ENCODE measurements around the gene SHC2. TPM values are rescaled to one million over a fixed set of nuclear protein-coding genes. Genes with fewer than 3 reads are reported as not detected.

SHC2 gene
- total RNA-seq, 1 experiment from 2014 or later: 2.4 TPM

DNA sequence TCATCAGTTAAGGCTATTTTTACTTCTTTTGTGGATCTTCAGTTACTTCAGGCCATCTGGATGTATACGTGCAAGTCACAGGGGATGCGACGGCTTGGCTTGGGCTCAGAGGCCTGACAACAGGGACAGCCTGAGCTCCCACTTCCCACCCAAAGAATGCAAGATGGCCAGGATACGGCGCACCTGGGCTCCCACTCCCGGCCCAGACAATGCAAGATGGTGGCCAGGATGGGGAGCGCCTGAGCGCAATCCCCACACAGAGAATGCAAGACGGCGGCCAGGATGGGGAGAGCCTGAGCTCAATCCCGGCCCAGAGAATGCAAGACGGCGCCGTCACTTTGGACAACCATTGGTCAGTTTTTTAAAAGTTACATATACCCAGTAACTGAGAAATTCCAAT, 91.0 kb downstream of the SHC2 start:
- intact Hi-C loops (cut with micrococcal nuclease; ENCODE audit: unreplicated experiment): no loop called here
- H3K36me3 Mint-ChIP-seq (ENCODE audit: insufficient read depth, unreplicated experiment): no peaks in the 10 kb centered on the region

DNA sequence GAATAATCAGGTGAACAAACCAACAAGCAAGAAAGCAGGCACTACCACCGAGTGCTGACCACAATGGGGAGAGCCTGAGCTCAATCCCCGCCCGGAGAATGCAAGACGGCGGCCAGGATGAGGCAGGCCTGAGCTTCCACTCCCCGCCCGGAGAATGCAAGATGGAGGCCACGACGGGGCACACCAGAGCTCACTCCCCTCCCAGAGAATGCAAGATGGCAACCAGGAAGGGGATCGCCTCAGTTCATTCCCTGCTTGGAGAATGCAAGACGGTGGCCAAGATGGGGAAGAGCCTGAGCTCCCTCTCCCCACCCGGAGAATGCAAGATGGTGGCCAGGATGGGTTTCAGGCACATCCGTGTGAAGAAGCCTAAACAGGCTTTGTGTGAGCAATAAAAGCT, 91.6 kb downstream of the SHC2 start:
- Mint-ChIP-seq H3K4me3 (ENCODE audit: unreplicated experiment) (no peak overlapping the region), H3K4me1 (ENCODE audit: low read depth, unreplicated experiment) (no peaks in the 10 kb centered on the region), H3K27ac (ENCODE audit: unreplicated experiment) (no peak overlapping the region), H3K36me3 (ENCODE audit: insufficient read depth, unreplicated experiment) (no peaks in the 10 kb centered on the region), H3K9me3 (ENCODE audit: unreplicated experiment) (no peaks in the 10 kb centered on the region), H3K27me3 (ENCODE audit: insufficient read depth, unreplicated experiment) (peaks cover 23% of the 10 kb centered on the region)
- Histone ChIP-seq H3K4me1 (no peaks in the 10 kb centered on the region), H3K4me3 (ENCODE audit: low read depth, low read length) (no peak overlapping the region), H3K27me3 (replicated peaks; ENCODE audit: control insufficient read depth, insufficient read depth, low read length) (no peaks in the 10 kb centered on the region), H3K36me3 (ENCODE audit: control insufficient read depth, insufficient read depth, low read length) (no peaks in the 10 kb centered on the region), H3K9me3 (no peaks in the 10 kb centered on the region)
- DNase-seq: no peak
- TF ChIP-seq, protein P1, sequence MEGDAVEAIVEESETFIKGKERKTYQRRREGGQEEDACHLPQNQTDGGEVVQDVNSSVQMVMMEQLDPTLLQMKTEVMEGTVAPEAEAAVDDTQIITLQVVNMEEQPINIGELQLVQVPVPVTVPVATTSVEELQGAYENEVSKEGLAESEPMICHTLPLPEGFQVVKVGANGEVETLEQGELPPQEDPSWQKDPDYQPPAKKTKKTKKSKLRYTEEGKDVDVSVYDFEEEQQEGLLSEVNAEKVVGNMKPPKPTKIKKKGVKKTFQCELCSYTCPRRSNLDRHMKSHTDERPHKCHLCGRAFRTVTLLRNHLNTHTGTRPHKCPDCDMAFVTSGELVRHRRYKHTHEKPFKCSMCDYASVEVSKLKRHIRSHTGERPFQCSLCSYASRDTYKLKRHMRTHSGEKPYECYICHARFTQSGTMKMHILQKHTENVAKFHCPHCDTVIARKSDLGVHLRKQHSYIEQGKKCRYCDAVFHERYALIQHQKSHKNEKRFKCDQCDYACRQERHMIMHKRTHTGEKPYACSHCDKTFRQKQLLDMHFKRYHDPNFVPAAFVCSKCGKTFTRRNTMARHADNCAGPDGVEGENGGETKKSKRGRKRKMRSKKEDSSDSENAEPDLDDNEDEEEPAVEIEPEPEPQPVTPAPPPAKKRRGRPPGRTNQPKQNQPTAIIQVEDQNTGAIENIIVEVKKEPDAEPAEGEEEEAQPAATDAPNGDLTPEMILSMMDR (IDR thresholded peaks at IDR 0.05; ENCODE audit: insufficient read depth in 1 of 2, low read depth in 1 of 2, low read length in 1 of 2, severe bottlenecking in 1 of 2, unreplicated experiment in 1 of 2): no peak
- no TSS peak for BruUV-seq (replicated peaks)
- ChIA-PET CTCF (no interaction called here), POLR2A (no interaction called here)
- intact Hi-C loops (cut with micrococcal nuclease; ENCODE audit: unreplicated experiment): no loop called here

More for the DNA sequence above, 91.0 kb downstream of the SHC2 start:
- peaks cover 23% of the 10 kb centered on the region for H3K27me3 Mint-ChIP-seq (ENCODE audit: insufficient read depth, unreplicated experiment)
- no TSS peak for BruUV-seq (replicated peaks)
- no peaks in the 10 kb centered on the region for H3K4me1 ChIP-seq
- no peaks in the 10 kb centered on the region for H3K4me1 Mint-ChIP-seq (ENCODE audit: low read depth, unreplicated experiment)
- H3K36me3 ChIP-seq (ENCODE audit: control insufficient read depth, insufficient read depth, low read length): no peaks in the 10 kb centered on the region
- DNase-seq: no peak
- TF ChIP-seq, protein P1 (IDR thresholded peaks at IDR 0.05; ENCODE audit: insufficient read depth in 1 of 2, low read depth in 1 of 2, low read length in 1 of 2, severe bottlenecking in 1 of 2, unreplicated experiment in 1 of 2): no peak
- ChIA-PET CTCF (no interaction called here), POLR2A (no interaction called here)
- no peaks in the 10 kb centered on the region for H3K27me3 ChIP-seq (replicated peaks; ENCODE audit: control insufficient read depth, insufficient read depth, low read length)
- H3K27ac Mint-ChIP-seq (ENCODE audit: unreplicated experiment): no peak overlapping the region
- no peaks in the 10 kb centered on the region for H3K9me3 Mint-ChIP-seq (ENCODE audit: unreplicated experiment)
- H3K9me3 ChIP-seq: no peaks in the 10 kb centered on the region
- H3K4me3 ChIP-seq (ENCODE audit: low read depth, low read length): no peak overlapping the region
- no peak overlapping the region for H3K4me3 Mint-ChIP-seq (ENCODE audit: unreplicated experiment)

DNA sequence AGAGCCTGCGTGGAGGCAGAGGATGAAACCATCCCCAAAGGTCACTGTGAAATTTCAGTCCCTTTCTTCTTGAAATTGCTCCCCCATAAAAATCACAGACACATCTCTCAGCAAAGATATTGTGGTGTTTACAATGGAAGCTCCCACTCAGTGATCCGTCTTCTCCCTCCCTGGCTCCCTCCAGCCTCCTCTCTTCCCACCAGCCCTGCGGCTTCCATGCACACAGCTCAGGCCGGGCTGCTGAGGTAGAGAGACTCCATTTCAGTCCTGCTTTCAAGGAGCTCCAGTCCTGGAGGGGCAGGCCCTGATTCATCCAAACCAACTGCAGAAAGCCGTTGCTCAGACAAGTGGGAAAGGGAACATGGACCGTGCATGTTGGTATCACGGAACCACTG, 92.2 kb downstream of the SHC2 start:
- H3K27ac Mint-ChIP-seq (ENCODE audit: unreplicated experiment): no peak overlapping the region
- Histone ChIP-seq H3K4me1 (no peaks in the 10 kb centered on the region), H3K9me3 (no peaks in the 10 kb centered on the region), H3K36me3 (ENCODE audit: control insufficient read depth, insufficient read depth, low read length) (no peaks in the 10 kb centered on the region), H3K27me3 (replicated peaks; ENCODE audit: control insufficient read depth, insufficient read depth, low read length) (no peaks in the 10 kb centered on the region), H3K4me3 (ENCODE audit: low read depth, low read length) (no peak overlapping the region)
- BruUV-seq (replicated peaks): no TSS peak
- TF ChIP-seq, protein P1 (IDR thresholded peaks at IDR 0.05; ENCODE audit: insufficient read depth in 1 of 2, low read depth in 1 of 2, low read length in 1 of 2, severe bottlenecking in 1 of 2, unreplicated experiment in 1 of 2): no peak
- CTCF ChIA-PET: no interaction called here
- peaks cover 23% of the 10 kb centered on the region for H3K27me3 Mint-ChIP-seq (ENCODE audit: insufficient read depth, unreplicated experiment)
- POLR2A ChIA-PET: no interaction called here
- DNase-seq: no peak
- no peaks in the 10 kb centered on the region for H3K4me1 Mint-ChIP-seq (ENCODE audit: low read depth, unreplicated experiment)
- intact Hi-C loops (cut with micrococcal nuclease; ENCODE audit: unreplicated experiment): no loop called here
- no peak overlapping the region for H3K4me3 Mint-ChIP-seq (ENCODE audit: unreplicated experiment)
- no peaks in the 10 kb centered on the region for H3K9me3 Mint-ChIP-seq (ENCODE audit: unreplicated experiment)
- no peaks in the 10 kb centered on the region for H3K36me3 Mint-ChIP-seq (ENCODE audit: insufficient read depth, unreplicated experiment)
